Testis (tissue), 3 donors: Measurements from ENCODE around the gene NUP214. TPM values are rescaled to one million over a fixed set of nuclear protein-coding genes. Genes with fewer than 3 reads are reported as not detected.

Experiments used
- DNase-seq: peaks from one replicate; pipeline ENCODE4 v3.0.0-alpha.2; 2019
- H3K27ac ChIP-seq, 2 donors: fragments of 200-600 bp; sonication (generic); one replicate each; pipeline ENCODE4 v1.5.1; 2019
- H3K27me3 ChIP-seq: fragments of 200-600 bp; sonication (generic); one replicate; pipeline ENCODE4 v1.5.1; 2019
- H3K36me3 ChIP-seq: fragments of 200-600 bp; sonication (generic); one replicate; pipeline ENCODE4 v1.5.1; 2017; ENCODE audit warnings: low read depth; ENCODE audit errors: missing control alignments
- H3K4me1 ChIP-seq: fragments of 200-600 bp; sonication (generic); one replicate; pipeline ENCODE4 v1.5.1; 2019
- H3K4me3 ChIP-seq, 2 donors: fragments of 200-600 bp; sonication (generic); one replicate each; pipeline ENCODE4 v1.5.1; 2017 to 2019
- H3K9me3 ChIP-seq: fragments of 200-600 bp; sonication (generic); one replicate; pipeline ENCODE4 v1.5.1; 2017
- CTCF ChIP-seq, 3 experiments: fragments of 450-650 bp in 2 of 3; fragments of 200-600 bp in 1 of 3; sonication (generic) in 1 of 3; IDR thresholded peaks; one replicate each; pipeline ENCODE4 v1.5.1; 2016 to 2019; ENCODE audit warnings: antibody characterized with exemption in 3 of 3, mild to moderate bottlenecking in 2 of 3, moderate library complexity in 1 of 3
- POLR2A ChIP-seq: fragments of 450-650 bp; IDR thresholded peaks from one replicate; pipeline ENCODE4 v1.6.1; 2017; ENCODE audit warnings: antibody characterized with exemption, mild to moderate bottlenecking, moderate library complexity
- WGBS, 2 donors: methylation state at CpG; one replicate each; pipeline ENCODE4 v1.1.5; 2018; 5-methylcytosine and 5-hydroxymethylcytosine counted together
- intact Hi-C: fragments of 100-400 bp; cut with DNase I; formaldehyde crosslinking; loops from one replicate; pipeline ENCODE4 v1.15.1; 2023; ENCODE audit warnings: low total_unique reads
- polyA plus RNA-seq: library from polyadenylated mRNA; stranded (reverse); fragments of 350-450 nt; fragmentation: Illumina TruSeq; extraction: RNeasy Lipid Tissue Mini Kit (QIAGEN cat#74804); gene quantifications from one replicate; pipeline ENCODE4 v1.2.3, GENCODE V29; 2014; ENCODE audit warnings: low read depth, low replicate concordance; ENCODE audit not compliant: insufficient read depth
- total RNA-seq, 2 donors: library from RNA; depleted of rRNA; stranded (reverse); fragments of >200 nt; gene quantifications; one replicate each; pipeline ENCODE4 v1.2.3, GENCODE V29; 2016

NUP214 gene
- total and polyA plus RNA-seq, 3 donors from 2014 or later: 190 to 250 (median 237) TPM

GRCh38 chr9:131111186-131111853 is 14.1 kb upstream of the NUP214 start:
- H3K4me3 ChIP-seq: no peak overlapping the region
- no peaks in the 10 kb centered on the region for H3K36me3 ChIP-seq
- H3K4me1 ChIP-seq: no peaks in the 10 kb centered on the region
- DNase-seq: no peak
- H3K27me3 ChIP-seq: no peaks in the 10 kb centered on the region
- H3K27ac ChIP-seq: no peak overlapping the region
- TF ChIP-seq POLR2A (no peak), CTCF (IDR thresholded peaks at IDR 0.05) (no peak)
- intact Hi-C loops: no loop called here
- 71 to 81% methylated on average over 4 to 10 of the region's 10 CpGs for WGBS, 2 donors
- H3K9me3 ChIP-seq: no peaks in the 10 kb centered on the region

- no peak for TF ChIP-seq CTCF (IDR thresholded peaks at IDR 0.05)
- no peak for TF ChIP-seq POLR2A
- Histone ChIP-seq H3K27ac (no peak overlapping the region), H3K27me3 (no peaks in the 10 kb centered on the region), H3K36me3 (no peaks in the 10 kb centered on the region), H3K4me3 (no peak overlapping the region), H3K4me1 (no peaks in the 10 kb centered on the region), H3K9me3 (no peaks in the 10 kb centered on the region)
- WGBS, 2 donors: 80 to 83% methylated on average over 19 to 23 of the region's 25 CpGs
- no peak for DNase-seq
- intact Hi-C loops: no loop called here
Measured at GRCh38 chr9:131111854-131112311, 13.5 kb upstream of the NUP214 start.

GRCh38 chr9:131112374-131113154 is 12.8 kb upstream of the NUP214 start:
- TF ChIP-seq POLR2A (no peak), CTCF (IDR thresholded peaks at IDR 0.05) (no peak)
- no peak overlapping the region for H3K4me3 ChIP-seq

GRCh38 chr9:131113655-131114054 is 11.7 kb upstream of the NUP214 start:
- Histone ChIP-seq H3K27me3 (no peaks in the 10 kb centered on the region), H3K4me3 (no peak overlapping the region), H3K36me3 (no peaks in the 10 kb centered on the region), H3K4me1 (no peaks in the 10 kb centered on the region), H3K27ac (no peak overlapping the region), H3K9me3 (no peaks in the 10 kb centered on the region)
- intact Hi-C loops: no loop called here
- WGBS, 2 donors: 86 to 94% methylated on average over 7 to 8 of the region's 8 CpGs
- TF ChIP-seq POLR2A: no peak
- no peak for TF ChIP-seq CTCF (IDR thresholded peaks at IDR 0.05)
- no peak for DNase-seq

More at GRCh38 chr9:131112374-131113154, 12.8 kb upstream of the NUP214 start:
- no peak for DNase-seq
- Histone ChIP-seq H3K27ac (no peak overlapping the region), H3K4me1 (no peaks in the 10 kb centered on the region), H3K36me3 (no peaks in the 10 kb centered on the region), H3K9me3 (no peaks in the 10 kb centered on the region), H3K27me3 (no peaks in the 10 kb centered on the region)
- intact Hi-C loops: no loop called here
- WGBS, 2 donors: 89 to 90% methylated on average over 23 of the region's 23 CpGs
